Amniotic stem cell (primary cell): ENCODE results near the gene C16orf96.

Source experiments
- DNase-seq: peaks from one replicate; lab custom pipeline; 2025; lab: John Stamatoyannopoulos, UW

C16orf96 gene

DNA sequence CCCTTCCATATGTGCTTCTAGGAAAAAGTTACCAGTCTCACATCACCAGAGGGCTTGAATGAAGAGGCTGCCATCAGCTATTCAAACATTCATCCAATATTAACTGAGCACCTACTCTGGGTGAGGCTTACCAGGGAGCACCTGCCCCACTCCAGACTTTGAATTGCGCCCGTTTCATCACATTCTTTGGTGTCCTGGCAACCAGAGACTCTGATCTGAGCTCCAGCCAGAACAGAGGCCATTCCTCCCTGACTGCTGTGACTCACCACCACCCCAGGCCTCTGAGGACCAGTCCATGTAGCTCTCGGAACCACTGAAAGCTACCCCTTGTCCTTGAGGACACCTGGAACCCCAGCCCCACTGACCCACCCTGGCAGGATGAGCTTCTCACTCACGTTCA lies at the start of gene C16orf96:
Gene C16orf96 (plus strand): TSS at position 229 of the 400 bp plus-strand sequence. CDS start 150 bp downstream, at position 379.
- DNase-seq, result no peak

DNA sequence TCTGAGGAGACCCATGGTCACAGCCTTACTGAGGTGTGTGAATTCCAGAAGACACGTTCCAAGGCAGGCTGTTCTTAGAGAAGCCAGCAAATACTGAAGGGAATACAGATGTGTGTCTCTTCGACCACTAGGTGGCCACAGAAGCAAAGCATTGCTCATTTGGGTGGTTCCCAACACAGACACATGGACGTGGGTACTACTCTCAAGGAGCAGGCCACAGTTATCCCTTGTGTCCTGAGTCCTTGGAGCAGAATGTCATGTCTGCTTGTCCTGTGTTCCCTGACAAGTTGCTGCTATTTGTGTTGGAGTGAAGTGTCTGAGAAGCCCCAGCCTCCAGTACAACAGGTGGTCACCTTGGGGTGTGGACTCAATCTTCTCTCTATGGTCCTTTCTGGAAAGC lies 49.7 kb upstream of the C16orf96 start:
- peak; percentile 50 for DNase-seq

DNA sequence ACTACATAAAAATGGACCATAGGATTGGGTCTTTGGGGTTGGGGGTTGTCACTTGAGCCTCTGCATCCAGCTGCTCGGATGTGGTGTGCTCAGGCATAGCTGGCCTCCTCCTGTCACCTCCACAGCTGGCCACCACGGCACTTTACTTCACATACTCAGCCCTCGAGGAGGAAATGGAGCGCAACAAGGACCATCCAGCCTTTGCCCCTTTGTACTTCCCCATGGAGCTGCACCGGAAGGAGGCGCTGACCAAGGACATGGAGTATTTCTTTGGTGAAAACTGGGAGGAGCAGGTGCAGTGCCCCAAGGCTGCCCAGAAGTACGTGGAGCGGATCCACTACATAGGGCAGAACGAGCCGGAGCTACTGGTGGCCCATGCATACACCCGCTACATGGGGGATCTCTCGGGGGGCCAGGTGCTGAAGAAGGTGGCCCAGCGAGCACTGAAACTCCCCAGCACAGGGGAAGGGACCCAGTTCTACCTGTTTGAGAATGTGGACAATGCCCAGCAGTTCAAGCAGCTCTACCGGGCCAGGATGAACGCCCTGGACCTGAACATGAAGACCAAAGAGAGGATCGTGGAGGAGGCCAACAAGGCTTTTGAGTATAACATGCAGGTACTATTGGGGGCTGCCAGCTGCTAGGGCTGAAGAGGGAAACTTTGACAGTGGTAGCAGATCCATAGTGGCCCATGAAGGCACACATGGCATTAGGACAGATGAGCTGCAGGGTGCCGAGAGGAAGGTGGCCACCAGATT lies 48.4 kb upstream of the C16orf96 start:
- DNase-seq, result no peak

DNA sequence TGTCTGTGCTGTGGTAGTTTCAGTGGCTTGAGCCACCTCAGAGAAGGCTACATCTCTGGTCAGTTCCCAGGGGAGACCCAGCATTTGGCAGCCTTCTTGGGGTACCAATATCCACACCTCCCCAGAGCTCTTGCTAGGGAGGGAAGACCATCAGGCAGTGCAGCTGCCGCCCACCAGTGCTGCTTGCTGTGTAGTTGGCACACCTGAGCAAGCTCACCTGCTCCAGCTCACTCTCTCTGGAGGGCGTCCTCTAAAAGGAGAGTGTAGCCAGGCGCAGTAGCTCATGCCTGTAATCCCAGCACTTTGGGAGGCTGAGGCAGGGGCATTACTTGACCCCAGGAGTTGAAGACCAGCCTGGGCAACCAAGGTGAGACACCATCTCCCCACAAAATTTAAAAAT lies 47.3 kb upstream of the C16orf96 start:
- DNase-seq, result no peak

DNA sequence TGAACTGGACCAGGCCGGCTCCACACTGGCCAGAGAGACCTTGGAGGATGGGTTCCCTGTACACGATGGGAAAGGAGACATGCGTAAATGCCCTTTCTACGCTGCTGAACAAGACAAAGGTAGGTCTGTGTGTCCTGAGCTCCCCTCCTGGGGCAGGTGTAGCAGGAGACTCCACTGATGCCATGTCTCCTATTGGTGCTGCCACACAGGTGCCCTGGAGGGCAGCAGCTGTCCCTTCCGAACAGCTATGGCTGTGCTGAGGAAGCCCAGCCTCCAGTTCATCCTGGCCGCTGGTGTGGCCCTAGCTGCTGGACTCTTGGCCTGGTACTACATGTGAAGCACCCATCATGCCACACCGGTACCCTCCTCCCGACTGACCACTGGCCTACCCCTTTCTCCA lies 46.7 kb upstream of the C16orf96 start:
- no peak for DNase-seq

DNA sequence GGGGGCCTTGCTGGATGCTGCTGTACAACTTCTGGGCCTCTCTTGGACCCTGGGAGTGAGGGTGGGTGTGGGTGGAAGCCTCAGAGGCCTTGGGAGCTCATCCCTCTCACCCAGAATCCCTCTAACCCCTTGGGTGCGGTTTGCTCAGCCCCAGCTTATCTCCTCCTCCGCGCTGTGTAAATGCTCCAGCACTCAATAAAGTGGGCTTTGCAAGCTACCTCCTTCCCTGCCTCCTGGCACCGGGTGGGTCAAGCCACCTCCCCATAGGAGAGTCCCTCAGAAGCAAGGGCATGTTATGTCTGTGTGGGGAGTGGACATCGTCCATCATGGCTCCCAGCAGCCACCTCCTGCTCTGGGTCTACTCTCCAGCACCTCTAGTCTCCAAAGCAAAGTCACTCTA lies 46.0 kb upstream of the C16orf96 start:
- DNase-seq, result no peak

DNA sequence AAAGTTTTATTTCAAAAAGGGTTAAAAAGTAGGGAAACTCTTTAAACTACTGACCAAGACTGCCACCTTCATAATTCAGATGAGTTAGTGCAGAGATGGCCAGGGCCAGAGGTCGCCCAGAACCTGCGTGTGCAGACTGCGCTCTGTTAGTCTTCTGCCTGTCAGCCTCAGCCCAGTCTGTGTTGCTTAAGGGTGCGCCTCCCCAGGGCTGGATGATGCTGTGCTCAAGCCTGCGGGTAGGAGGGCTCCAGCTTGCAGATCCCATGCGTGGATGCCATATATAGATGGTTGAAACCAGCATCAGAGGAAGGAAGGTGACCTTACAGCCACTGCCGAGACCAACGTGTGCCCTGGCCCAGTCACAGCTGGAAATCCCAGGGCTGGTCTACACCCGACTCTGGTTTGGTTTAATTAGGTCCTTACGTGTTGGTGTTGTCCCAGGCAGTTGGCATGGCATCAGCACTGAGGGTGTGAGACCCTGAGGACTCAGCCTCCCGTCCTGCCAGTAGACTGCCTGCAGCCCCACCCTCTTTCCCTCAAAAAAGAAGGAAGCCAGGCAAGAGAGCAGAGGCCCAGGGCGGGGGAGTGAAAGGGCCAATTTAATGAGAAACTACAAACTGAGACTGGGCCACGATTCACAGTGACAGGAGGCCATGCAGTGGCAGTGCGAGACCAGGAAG lies 45.3 kb upstream of the C16orf96 start:
- no peak for DNase-seq

DNA sequence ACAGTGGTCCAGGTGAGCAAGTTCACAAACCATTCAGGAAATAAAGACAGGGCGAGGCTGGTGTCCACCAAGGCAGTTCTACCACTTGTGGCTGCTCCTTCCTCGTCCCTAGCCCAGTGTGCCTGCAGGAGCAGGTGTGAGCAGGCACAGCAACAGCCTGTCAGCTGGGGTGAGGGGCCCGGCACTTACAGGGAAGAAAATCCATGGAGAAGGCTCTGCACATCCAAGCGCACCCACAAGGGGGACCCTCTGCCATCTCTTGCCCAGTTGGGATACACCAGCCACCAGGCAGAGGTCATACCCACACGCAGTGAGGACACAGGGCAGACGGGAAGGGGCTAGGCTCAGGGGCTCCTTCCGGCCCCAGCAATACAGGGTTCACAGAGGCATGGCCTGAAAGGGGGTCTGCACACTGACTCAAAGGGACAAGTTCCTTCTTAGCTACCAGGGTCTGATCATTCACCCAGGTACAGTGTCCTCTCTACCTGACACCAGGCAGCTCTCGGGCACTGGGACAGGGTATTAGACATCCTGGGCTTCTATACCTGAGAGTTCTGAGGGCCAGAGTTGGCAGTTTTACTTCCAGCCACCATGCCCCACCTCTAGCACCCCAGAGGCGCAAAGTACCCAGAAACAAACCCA lies 44.6 kb upstream of the C16orf96 start:
- DNase-seq, result no peak

DNA sequence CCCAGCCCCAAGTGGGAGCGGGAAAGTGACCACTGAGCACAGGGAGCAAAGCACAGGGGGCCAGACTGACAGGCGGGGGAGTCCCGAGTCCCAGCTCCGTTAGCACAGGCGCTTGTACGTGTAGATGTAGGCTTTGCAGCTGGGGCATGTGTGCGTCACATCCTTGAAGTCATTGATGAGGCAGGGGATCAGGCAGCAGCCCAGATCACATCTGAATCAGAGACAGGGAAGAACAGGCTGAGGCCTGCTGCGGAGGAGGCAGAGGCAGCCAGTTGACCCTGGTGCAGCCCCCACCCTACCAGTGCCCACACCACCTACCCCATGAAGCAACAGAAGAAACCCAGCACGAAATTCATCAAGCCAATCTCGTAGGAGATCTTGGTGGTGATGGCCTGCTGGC lies 43.7 kb upstream of the C16orf96 start:
- no peak for DNase-seq

DNA sequence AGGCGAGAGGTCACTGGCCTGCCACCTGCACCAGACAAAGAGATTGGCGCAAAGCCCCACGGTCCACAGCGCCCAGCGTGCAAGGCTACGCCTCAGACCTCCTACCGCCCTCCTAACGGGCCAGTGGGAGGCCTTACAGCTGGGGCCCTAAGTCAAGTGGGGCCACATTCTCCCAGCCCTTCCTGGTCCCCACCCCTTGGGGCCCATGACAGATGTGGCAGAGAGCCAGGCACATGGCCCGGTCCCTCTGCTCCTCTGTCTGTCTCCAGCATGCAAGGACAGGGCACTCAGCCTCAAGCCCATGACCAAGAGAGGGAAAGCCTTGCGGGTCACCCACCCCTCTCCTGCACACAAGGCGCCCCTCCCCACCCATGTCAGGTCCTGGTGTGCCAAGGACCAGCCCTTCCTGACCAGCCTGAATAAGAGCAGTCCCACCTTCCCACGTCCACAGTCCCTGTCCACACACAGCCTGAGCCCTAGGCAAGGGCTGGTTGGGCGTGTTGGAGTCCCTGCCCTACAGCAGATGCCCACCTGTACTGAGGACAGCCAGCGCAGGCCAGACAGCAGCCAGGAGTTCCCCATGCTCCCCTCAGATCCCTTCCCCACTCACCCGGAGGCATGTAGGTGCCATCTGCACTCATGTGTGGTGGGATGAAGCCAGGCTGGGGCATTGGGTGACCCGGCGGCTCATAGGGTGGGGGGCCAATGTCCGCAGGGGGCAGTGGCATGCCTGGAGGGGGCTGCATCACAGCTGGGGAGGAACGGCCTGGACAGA lies 42.9 kb upstream of the C16orf96 start:
- no peak for DNase-seq

DNA sequence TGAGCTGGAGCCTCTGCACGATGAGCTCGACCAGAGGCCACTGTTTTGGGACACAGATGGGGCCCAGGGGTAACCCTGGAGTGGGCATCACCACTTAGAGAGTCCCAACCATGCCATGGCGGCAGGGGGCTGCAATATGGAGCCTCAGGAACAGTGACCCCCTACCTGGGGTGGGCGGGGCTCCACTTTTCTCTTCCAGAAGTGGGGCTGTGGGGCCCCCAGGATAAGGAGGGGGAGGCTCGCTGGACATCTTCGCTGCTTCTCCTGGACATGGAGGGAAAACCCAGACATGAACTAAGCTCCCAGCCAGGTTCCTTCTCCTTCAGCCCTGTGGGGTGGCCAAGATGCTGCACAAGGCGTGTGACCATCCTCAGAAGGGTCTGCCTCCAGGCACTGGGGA lies 42.3 kb upstream of the C16orf96 start:
- no peak for DNase-seq

DNA sequence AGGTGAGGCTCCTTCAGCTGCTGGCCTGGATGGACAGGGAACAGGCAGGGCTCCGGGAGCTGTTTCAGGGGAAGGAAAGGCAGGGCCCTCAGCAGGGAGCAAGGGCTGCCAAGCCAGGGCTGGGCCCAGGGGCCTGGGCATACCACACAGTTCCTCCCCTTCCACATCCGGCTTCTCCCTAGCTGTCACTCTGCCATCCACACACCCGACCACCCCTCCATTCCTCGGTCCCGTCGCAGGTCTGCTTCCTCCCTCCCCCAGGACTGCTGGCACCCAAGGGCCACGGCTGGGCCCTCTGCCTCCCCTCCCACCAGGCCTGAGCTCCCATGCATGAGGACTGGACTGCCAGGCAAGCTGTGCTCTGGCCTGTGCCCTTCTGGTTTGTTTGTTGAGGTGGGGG lies 41.5 kb upstream of the C16orf96 start:
- DNase-seq, result no peak

DNA sequence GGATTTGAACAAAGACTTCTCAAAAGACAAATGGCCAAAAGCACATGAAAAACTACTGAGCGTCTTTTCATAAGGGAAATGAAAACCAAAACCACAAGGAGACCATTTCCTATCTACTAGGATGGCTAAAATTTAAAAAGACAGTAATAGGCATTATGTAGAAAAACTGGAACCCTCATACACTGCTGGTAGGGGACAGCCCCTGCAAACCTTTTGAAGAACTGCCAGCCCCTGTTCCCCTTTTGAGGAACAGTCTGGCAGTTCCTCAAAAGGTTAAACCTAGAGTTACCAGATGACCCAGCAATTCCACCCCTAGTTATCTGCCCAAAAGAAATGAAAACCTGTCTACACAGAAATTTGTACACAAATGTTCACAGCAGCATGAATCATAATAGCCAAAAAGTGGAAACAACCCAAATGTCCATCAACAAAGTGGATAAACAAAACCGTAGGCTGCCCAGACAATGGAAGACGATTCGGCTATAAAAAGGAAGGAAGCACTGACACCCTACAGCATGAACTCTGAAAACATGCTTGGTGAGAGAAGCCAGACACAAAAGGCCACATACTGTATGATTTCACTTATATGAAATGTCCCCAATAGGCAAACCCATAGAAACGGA lies 40.4 kb upstream of the C16orf96 start:
- DNase-seq, result no peak

DNA sequence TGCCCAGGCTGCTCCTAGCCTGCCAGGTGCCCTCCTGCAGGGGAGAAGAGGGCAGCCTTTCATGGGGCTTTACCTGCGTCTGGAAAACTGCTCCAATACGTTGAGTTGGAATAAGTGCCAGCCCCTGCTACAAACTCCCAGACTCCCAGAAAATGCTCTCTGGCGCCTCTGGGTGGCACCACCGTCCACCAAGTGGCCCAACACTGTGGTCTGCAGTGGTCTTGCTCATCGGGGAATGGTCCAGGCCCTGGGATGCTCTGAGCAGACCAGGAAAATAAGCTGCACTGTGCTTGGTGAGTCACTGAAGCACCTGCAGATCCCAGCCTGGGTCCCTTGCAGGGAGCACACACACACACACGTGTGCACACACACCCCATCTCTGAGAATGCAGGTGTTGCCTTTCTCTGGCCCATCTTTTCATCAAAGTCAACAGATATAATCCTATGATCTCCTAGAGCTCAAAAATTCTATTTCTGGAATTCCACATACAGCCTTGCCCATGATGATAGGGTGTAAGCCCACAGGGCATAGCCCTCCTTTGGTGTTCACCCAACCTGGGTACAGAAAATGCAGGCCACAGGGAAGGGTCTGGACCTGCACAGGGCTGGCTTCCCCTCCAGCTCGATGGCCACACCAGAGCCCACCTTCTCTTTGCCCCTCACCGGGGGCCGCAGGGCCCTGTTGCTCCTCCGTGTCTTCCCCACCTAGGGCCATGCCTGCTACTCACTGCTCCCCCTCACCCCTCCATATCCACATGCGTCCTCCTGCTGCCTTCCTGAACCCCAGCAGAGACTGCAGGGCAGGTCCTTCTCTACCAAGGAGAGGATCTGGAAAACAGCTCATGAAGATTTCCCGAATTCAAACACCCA lies 38.1 kb upstream of the C16orf96 start:
- no peak for DNase-seq

DNA sequence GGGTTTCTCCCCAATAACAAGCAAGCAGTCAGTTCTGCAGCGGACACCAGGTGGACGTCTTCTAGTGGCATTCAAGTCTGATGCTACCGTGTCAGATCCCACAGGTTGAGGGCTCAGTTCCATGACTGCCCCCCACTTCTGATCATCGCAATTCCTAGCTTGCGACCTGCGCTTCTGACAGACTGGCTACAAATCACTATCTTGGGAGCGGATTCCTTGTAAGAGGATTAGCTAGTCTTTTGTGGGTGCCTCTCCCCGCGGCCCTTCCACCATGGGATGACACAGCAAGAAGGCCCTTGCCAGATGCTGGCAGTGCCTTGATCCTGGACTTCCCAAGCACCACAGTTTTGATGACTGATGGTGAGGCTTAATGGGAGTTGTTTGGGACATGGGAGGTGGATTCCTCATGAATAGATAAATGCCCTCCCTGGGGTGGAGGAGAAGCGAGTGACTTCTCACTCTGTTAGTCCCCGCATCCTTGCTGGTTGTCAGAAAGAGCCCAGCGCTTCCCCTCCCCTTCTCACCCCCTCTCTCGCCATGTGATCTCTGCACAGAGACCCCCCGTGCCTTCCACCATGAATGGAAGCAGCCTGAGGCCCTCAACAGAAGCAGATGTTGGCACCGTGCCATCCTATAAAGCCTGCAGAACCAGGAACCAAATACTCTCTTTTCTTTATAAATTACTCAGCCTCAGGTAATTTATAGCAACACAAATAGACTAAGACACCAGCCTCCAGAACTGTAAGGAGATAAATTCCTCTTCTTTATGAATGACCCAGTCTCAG lies 36.7 kb upstream of the C16orf96 start:
- no peak for DNase-seq

DNA sequence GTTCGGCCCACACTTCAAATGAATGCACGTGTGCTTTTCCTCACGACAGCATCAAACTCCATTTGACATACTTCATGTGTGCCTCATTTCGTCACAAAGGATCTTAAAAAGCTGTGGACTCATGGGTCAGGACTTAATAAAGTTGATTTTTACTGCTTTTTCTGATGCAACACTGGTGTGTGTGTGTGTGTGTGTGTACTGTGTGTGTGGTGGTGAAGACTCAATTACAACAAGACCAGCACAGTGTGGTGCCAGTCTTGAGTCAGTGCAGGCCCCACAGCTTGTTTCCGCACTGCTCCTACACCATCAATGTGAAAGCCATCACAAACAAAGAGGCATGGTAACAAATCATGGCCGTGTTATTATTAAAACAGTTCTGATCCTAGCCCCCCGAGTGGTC lies 35.2 kb upstream of the C16orf96 start:
- DNase-seq, result no peak

DNA sequence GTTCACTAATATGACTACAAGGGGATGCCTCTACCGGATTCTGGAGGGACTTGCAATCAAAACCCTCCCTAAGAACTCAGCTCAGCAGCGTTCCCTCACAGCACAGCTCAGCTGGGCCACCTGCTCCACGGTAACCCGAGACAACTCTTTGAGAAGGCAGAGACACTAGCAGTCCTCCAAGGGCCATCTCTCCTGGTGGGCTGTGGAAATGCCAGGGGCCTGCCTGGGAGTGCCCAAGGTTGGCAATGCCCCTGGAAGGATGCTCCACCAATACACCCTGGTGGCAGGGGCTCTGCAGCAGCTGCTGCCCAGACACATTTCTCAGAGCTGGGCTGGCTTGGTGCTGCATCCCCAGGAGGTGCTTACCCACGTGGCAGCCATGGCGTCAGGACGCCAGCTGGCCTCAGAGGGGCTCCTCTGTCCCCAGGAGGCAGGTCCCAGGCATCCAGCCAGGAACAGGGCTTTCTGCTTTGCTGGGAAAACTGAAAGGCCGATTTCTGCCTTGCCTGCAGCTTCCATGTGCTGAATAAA lies 34.0 kb upstream of the C16orf96 start:
- no peak for DNase-seq

DNA sequence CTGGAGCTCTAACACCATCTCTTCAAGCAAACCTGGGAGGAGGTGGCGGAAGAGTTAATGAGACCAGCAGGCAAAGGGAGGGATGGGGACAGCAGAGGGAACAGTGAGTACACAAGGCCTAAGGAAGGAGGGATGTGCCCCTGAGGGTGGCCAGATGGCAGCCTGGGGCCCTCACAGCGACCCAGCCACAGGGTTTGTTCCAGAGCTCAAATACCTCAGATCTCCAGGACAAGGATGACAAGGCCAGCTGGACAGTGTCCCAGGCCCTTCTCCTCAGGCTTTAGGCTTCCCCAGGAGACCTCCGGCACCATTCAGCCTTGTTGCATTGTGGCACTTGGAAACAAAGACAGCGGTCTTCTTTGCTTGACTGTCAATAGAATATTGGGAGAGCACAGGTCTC lies 32.5 kb upstream of the C16orf96 start:
- no peak for DNase-seq

DNA sequence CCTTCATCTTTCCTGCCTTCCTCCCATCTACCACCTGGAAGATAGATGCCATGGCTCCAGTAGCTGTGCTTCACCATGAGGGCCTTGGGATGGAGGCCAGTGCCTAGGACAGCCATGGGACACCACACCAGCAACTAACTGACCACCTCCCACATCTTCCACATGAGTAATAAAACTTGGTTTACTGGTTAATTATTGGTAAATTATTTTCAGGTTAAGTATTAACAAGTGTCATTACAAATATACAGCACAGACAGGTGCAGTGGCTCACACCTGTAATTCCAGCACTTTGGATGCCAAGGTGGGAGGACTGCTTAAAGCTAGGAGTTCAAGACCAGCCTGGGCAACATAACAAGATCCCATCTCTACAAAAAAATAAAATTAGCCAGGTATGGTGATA lies 31.6 kb upstream of the C16orf96 start:
- no peak for DNase-seq

DNA sequence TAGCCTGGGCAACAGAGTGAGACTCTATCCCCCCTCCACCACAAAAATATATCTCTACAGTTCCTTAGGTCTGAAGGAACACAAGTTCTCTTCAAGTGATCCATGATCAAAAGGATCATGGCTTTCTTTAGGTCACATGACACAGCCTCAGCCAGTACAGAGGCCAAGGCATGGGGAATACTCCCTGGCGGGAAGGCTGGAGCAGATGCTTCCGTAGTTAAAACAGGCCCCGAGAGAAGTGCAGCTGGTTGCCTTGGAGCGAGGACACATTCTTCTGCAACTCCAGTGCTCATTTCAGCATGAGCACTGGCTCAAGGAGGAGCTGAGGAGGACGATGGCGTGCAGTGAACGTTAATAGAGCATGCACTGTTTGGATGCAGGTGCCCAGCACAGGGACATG lies 31.1 kb upstream of the C16orf96 start:
- DNase-seq, result no peak
